ENCODE results near the gene PCDHGA11.
"Not testable (repeated sequence)": the region's sequence is repeated elsewhere in the genome, so short reads cannot be mapped to it uniquely, and the experiment has no call there.

PCDHGA11 gene

DNA sequence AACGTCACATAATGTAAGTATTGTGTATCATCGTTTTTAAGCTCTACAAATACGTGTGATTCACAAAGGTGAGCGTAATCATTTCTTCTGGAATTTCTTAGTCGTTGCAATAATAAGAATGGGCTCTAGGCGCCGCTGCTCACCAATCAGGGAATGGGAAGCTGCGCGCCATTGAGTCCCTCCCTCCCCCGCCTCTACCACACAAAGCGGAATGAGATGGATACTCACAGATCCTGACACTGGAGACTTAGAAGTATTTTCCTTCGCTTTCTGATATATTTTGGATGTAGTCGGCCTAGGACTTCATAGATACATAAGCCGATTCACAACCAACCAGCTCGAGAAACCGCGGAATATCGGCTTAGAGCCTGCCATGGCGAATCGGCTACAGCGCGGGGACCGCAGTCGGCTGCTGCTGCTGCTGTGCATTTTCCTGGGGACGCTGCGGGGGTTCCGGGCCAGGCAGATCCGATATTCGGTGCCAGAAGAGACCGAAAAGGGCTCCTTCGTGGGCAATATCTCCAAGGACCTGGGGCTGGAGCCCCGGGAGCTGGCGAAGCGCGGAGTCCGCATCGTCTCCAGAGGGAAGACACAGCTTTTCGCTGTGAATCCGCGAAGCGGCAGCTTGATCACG is at the start of gene PCDHGA11:
TSS of gene PCDHGA11 (plus strand) at position 197 of the 634 bp plus-strand sequence. CDS start at position 374, 177 bp downstream.
- DNase-seq (ENCODE audit: low read depth in 2 of 2), result no peak

DNA sequence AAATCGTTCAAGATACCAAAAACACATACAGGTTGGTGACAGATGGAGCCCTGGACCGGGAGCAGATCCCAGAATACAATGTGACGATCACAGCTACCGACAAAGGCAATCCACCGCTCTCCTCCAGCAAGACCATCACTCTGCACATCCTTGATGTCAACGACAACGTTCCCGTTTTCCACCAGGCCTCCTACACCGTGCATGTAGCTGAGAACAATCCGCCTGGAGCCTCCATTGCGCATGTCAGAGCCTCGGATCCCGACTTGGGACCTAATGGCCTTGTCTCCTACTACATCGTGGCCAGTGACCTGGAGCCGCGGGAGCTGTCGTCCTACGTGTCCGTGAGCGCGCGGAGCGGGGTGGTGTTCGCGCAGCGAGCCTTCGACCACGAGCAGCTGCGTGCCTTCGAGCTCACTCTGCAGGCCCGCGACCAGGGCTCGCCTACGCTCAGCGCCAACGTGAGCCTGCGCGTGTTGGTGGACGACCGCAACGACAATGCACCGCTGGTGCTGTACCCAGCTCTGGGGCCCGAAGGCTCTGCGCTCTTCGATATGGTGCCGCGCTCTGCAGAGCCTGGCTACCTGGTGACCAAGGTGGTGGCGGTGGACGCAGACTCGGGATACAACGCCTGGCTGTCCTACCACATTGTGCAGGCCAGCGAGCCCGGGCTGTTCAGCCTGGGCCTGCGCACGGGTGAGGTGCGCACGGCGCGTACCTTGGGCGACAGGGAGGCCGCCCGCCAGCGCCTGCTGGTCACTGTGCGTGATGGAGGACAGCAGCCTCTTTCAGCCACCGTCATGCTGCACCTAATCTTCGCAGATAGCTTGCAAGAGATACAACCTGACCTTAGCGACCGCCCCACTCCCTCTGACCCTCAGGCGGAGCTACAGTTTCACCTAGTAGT is 49.0 kb upstream of the PCDHGA11 start:
- no peak for DNase-seq (ENCODE audit: low read depth in 2 of 2)

DNA sequence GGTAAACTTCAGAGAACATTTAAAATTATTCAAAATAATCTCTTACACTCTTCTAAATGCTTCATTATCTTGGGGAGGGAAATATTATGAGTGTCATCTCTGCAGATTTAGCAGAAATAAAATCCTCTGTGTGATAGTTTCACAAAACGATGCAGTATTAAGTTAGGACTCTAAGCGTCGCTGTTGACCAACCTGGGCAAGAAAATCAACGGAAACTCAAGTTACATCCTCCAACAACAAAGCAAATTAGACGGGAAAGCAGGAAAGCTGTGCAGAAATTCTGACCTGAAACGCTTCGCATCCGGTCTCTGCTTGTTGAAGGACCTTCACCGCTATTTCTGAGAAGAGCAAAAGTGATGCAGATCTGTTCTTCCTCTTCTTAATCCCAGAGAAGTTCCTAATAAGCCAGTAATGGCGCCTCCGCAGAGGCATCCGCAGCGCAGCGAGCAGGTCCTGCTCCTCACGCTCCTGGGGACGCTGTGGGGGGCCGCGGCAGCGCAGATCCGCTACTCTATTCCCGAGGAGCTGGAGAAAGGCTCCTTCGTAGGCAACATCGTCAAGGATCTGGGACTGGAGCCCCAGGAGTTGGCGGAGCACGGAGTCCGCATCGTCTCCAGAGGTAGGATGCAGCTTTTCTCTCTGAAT is 47.1 kb upstream of the PCDHGA11 start, which contains the start of gene PCDHGA6:
TSS of gene PCDHGA6 (plus strand) at position 219 of the 645 bp plus-strand sequence. CDS start at position 412, 193 bp downstream.
- no peak for DNase-seq (ENCODE audit: low read depth in 2 of 2)

DNA sequence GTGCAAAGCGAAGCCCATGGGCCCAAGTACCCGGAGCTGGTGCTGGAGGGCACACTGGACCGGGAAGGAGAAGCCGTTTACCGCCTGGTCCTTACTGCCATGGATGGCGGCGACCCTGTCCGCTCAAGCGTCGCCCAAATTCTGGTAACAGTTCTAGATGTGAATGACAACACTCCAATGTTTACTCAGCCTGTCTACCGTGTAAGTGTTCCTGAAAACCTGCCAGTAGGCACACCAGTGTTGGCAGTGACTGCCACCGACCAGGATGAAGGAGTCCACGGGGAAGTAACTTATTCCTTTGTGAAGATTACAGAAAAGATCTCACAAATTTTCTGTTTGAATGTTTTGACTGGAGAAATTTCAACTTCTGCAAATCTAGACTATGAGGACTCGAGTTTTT is 46.2 kb upstream of the PCDHGA11 start:
- no peak for DNase-seq (ENCODE audit: low read depth in 2 of 2)

DNA sequence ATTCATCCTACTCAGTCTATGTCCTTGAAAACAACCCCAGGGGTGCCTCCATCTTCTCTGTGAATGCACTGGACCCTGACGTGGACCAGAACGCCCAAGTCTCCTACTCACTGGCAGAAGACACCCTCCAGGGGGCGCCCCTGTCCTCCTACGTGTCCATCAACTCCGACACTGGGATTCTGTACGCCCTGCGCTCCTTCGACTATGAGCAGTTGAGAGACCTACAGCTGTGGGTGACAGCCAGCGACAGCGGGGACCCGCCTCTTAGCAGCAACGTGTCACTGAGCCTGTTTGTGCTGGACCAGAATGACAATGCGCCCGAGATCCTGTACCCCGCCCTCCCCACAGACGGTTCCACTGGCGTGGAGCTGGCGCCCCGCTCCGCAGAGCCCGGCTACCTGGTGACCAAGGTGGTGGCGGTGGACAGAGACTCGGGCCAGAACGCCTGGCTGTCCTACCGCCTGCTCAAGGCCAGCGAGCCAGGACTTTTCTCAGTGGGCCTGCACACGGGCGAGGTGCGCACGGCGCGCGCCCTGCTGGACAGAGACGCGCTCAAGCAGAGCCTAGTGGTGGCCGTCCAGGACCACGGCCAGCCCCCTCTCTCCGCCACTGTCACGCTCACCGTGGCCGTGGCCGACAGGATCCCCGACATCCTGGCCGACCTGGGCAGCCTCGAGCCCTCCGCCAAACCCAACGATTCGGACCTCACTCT is 45.3 kb upstream of the PCDHGA11 start:
- DNase-seq (ENCODE audit: low read depth in 2 of 2), result not testable (repeated sequence)

DNA sequence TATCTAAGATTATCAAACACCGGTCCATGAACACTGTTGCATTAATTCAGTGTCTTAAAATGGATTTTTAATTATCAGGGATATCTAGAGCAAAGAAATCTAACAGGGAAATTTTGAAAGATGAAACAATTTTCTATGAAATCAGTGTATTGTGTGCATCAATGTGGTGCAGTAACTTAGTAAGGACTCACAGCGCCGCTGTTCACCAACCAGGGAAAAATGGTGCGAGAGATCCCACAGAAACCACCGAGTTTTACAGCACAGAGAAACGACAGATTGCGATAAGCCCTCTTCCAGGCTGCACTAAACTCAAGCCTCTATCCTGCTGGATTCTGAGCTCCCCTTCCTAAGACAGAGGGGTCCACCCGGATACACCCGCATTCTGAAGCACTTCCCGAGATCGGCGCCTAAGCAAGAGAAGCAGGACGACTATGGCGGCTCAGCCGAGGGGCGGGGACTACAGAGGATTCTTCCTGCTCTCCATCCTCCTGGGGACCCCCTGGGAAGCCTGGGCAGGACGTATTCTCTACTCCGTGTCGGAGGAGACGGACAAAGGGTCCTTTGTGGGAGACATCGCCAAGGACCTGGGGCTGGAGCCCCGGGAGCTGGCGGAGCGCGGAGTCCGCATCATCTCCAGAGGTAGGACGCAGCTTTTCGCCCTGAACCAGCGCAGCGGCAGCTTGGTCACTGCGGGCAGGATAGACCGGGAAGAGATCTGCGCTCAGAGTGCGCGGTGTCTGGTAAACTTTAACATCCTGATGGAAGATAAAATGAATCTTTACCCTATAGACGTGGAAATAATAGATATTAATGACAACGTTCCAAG is 38.2 kb upstream of the PCDHGA11 start, which contains the start of gene PCDHGA7:
TSS of gene PCDHGA7 (plus strand) at position 274 of the 826 bp plus-strand sequence. CDS start at position 432, 158 bp downstream.
- DNase-seq (ENCODE audit: low read depth in 2 of 2), result no peak

DNA sequence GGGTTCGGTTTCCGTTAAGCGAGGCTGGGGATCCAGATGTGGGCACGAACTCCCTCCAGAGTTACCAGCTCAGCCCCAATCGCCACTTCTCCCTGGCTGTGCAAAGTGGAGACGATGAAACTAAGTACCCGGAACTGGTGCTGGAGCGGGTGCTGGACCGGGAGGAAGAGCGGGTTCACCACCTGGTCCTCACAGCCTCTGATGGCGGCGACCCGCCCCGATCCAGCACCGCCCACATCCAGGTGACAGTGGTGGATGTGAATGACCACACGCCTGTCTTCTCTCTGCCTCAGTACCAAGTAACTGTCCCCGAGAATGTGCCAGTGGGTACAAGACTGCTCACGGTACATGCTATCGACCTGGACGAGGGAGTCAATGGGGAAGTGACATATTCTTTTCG is 37.5 kb upstream of the PCDHGA11 start:
- DNase-seq (ENCODE audit: low read depth in 2 of 2), result no peak

DNA sequence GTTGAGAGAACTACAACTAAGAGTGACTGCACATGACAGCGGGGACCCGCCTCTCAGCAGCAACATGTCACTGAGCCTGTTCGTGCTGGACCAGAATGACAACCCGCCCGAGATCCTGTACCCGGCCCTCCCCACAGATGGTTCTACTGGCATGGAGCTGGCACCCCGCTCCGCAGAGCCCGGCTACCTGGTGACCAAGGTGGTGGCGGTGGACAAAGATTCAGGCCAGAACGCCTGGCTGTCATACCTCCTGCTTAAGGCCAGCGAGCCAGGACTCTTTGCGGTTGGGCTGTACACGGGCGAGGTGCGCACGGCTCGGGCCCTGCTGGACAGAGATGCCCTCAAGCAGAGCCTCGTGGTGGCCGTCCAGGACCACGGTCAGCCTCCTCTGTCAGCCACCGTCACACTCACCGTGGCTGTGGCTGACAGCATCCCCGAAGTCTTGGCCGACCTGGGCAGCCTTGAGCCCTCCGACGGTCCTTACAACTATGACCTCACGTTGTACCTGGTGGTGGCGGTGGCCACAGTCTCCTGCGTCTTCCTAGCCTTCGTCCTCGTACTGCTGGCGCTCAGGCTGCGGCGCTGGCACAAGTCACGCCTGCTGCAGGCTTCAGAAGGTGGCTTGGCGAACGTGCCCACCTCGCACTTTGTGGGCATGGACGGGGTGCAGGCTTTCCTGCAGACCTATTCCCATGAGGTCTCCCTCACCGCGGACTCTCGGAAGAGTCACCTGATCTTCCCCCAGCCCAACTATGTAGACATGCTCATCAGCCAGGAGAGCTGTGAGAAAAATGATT is 36.2 kb upstream of the PCDHGA11 start:
- DNase-seq (ENCODE audit: low read depth in 2 of 2), result no peak

DNA sequence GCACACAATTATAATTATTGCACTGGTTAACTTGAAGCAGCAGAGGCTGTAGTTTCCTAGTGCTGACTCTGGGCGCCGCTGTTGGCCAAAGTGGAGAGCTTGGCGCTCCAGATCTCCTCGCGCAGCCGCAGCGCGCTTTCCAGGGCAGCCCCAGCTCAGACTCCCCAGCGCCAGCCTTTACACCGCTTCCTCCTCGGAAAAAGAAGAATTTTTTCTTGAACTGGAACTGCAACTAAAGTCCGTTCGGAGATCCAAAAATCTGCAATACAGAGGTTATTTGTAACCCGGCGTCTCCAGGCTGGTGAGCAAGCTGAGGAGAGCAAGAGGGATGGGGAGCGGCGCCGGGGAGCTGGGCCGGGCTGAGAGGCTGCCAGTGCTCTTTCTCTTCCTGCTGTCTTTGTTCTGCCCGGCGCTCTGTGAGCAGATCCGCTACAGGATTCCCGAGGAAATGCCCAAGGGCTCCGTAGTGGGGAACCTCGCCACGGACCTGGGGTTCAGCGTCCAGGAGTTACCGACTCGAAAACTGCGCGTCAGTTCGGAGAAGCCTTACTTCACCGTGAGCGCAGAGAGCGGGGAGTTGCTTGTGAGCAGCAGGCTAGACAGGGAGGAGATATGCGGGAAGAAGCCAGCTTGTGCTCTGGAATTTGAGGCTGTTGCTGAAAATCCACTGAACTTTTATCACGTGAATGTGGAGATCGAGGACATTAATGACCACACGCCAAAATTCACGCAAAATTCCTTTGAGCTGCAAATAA is 33.1 kb upstream of the PCDHGA11 start, which contains the start of gene PCDHGB4:
TSS of gene PCDHGB4 (plus strand) at position 142 of the 755 bp plus-strand sequence. CDS start at position 329, 187 bp downstream.
- not testable (repeated sequence) for DNase-seq (ENCODE audit: low read depth in 2 of 2)

DNA sequence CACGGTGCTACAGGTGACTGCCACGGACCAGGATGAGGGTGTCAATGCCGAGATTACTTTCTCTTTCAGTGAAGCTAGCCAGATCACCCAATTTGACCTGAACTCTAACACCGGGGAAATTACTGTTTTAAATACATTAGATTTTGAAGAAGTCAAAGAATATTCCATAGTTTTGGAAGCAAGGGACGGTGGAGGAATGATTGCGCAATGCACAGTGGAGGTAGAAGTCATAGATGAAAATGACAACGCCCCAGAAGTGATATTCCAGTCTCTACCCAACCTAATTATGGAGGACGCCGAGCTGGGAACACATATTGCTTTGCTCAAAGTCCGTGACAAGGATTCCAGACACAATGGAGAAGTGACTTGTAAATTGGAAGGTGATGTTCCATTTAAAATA is 32.2 kb upstream of the PCDHGA11 start:
- no peak for DNase-seq (ENCODE audit: low read depth in 2 of 2)

DNA sequence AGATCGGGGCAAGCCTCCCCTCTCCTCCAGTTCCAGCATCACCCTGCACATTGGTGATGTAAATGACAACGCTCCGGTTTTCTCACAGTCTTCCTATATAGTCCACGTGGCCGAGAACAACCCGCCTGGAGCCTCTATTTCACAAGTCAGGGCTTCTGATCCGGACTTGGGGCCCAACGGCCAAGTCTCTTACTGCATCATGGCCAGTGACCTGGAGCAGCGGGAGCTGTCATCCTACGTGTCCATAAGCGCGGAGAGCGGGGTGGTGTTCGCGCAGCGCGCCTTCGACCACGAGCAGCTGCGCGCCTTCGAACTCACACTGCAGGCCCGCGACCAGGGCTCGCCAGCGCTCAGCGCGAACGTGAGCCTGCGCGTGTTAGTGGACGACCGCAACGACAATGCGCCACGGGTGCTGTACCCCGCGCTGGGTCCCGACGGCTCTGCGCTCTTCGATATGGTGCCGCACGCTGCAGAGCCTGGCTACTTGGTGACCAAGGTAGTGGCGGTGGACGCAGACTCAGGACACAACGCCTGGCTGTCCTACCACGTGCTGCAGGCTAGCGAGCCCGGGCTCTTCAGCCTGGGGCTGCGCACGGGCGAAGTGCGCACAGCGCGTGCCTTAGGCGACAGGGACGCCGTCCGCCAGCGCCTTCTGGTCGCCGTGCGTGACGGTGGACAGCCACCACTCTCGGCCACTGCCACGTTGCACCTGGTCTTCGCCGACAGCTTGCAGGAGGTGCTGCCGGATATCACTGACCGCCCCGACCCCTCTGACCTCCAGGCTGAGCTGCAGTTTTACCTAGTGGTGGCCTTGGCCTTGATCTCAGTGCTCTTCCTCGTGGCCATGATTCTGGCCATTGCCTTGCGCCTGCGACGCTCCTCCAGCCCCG is 31.5 kb upstream of the PCDHGA11 start:
- no peak for DNase-seq (ENCODE audit: low read depth in 2 of 2)

DNA sequence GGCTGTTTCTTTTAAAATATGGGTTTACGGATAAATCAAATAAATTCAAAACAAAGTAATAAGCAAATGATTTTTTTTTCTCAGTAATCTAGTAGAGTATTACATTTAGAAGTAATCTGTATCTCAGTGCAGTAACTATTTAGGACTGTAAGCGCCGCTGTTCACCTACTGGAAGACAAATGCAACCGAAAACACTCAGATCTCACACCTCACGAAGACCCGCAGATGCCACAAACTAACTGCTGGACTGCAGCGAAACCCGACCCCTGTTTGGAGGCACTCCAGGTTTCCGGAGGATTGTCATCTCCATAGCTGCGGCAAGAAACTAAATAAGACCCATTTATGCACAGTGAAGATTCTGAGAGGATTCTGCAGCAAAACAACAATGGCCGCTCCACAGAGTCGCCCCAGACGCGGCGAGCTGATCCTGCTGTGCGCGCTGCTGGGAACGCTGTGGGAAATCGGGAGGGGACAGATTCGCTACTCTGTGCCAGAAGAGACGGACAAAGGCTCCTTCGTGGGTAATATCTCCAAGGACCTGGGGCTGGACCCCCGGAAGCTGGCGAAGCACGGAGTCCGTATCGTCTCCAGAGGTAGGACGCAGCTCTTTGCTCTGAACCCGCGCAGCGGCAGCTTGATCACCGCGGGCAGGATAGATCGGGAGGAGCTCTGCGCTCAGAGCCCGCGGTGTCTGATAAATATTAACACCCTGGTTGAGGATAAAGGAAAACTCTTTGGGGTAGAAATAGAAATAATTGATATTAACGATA is 28.2 kb upstream of the PCDHGA11 start, which contains the start of gene PCDHGA8:
TSS of gene PCDHGA8 (plus strand) at position 205 of the 770 bp plus-strand sequence. CDS start at position 386, 181 bp downstream.
- no peak for DNase-seq (ENCODE audit: low read depth in 2 of 2)

DNA sequence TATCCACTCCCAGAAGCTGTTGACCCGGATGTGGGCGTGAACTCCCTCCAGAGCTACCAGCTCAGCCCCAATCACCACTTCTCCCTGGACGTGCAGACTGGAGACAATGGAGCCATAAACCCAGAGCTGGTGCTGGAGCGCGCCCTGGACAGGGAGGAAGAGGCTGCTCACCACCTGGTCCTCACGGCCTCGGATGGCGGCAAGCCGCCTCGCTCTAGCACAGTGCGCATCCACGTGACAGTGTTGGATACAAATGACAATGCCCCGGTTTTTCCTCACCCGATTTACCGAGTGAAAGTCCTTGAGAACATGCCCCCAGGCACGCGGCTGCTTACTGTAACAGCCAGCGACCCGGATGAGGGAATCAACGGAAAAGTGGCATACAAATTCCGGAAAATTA is 27.6 kb upstream of the PCDHGA11 start:
- DNase-seq (ENCODE audit: low read depth in 2 of 2), result no peak

DNA sequence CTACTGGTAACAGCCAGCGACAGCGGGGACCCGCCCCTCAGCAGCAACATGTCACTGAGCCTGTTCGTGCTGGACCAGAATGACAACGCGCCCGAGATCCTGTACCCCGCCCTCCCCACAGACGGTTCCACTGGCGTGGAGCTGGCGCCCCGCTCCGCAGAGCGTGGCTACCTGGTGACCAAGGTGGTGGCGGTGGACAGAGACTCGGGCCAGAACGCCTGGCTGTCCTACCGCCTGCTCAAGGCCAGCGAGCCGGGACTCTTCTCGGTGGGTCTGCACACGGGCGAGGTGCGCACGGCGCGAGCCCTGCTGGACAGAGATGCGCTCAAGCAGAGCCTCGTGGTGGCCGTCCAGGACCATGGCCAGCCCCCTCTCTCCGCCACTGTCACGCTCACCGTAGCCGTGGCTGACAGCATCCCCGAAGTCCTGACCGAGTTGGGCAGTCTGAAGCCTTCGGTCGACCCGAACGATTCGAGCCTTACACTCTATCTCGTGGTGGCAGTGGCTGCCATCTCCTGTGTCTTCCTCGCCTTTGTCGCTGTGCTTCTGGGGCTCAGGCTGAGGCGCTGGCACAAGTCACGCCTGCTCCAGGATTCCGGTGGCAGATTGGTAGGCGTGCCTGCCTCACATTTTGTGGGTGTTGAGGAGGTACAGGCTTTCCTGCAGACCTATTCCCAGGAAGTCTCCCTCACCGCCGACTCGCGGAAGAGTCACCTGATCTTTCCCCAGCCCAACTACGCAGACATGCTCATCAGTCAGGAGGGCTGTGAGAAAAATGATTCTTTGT is 26.3 kb upstream of the PCDHGA11 start:
- DNase-seq (ENCODE audit: low read depth in 2 of 2), result not testable (repeated sequence)

DNA sequence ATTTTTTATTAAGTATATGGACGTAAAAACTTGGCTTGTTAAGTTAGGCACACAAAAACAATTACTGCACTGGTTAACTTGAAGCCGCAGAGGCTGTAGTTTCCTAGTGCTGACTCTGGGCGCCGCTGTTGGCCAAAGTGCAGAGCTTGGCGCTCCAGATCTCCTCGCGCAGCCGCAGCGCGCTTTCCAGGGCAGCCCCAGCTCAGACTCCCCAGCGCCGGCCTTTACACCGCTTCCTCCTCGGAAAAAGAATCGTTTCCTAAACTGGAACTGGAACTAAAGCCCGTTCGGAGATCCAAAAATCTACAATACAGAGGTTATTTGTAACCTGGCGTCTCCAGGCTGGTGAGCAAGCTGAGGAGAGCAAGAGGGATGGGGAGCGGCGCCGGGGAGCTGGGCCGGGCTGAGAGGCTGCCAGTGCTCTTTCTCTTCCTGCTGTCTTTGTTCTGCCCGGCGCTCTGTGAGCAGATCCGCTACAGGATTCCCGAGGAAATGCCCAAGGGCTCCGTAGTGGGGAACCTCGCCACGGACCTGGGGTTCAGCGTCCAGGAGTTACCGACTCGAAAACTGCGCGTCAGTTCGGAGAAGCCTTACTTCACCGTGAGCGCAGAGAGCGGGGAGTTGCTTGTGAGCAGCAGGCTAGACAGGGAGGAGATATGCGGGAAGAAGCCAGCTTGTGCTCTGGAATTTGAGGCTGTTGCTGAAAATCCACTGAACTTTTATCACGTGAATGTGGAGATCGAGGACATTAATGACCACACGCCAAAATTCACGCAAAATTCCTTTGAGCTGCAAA is 22.9 kb upstream of the PCDHGA11 start, which contains the start of gene PCDHGB5:
TSS of gene PCDHGB5 (plus strand) at position 192 of the 796 bp plus-strand sequence. CDS start at position 373, 181 bp downstream.
- not testable (repeated sequence) for DNase-seq (ENCODE audit: low read depth in 2 of 2)
